ENCODE data around the gene LGALS1. TPM values are rescaled to one million over a fixed set of nuclear protein-coding genes. Genes with fewer than 3 reads are reported as not detected.
A peak's percentile ranks its signal among the peaks of the same experiment; 100 is the strongest.

LGALS1 gene
- total RNA-seq, 3 donors from 2014 or later = 621 to 2,412 (median 641) TPM

DNA sequence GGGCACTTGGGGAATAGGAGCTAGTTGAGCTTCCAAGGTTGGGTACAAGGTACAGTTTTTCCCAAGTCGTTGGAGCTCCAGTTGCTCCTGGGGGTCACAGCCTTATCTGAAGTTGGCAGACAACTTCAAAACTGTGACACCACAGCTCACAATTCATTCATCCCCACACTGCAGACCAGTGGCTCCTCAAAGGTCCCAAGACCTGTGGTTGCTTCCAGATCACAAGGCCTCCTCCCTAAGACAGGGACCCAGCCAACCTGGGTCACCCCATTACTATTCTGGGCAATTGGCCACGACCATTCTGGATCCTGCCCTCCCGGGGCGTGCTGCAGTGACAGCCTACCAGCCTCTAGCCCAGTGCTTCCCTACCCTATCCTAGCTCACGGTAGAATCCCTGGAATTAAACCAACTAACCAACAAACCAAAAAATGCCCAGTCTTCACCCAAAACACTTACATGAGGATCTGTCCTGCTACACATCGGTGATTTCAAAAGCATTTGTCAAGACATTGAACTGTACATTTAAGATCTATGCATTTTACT lies 17.8 kb upstream of the LGALS1 start:
- Histone ChIP-seq H3K27me3 (no peaks in the 10 kb centered on the region), H3K4me1 (peaks cover 4 to 17% of the 10 kb centered on the region in 2 donors), H3K9me3 (no peaks in the 10 kb centered on the region), H3K36me3 (no peaks in the 10 kb centered on the region), H3K27ac (peak overlapping the region; percentile 76 to 79), H3K4me3 (peak overlapping the region; percentile 46 to 97 (median 71))
- TF ChIP-seq POLR2A (IDR thresholded peaks at IDR 0.05) = no peak
- no peak for TF ChIP-seq POLR2AphosphoS5 (IDR thresholded peaks at IDR 0.05)
- TF ChIP-seq, protein P1, sequence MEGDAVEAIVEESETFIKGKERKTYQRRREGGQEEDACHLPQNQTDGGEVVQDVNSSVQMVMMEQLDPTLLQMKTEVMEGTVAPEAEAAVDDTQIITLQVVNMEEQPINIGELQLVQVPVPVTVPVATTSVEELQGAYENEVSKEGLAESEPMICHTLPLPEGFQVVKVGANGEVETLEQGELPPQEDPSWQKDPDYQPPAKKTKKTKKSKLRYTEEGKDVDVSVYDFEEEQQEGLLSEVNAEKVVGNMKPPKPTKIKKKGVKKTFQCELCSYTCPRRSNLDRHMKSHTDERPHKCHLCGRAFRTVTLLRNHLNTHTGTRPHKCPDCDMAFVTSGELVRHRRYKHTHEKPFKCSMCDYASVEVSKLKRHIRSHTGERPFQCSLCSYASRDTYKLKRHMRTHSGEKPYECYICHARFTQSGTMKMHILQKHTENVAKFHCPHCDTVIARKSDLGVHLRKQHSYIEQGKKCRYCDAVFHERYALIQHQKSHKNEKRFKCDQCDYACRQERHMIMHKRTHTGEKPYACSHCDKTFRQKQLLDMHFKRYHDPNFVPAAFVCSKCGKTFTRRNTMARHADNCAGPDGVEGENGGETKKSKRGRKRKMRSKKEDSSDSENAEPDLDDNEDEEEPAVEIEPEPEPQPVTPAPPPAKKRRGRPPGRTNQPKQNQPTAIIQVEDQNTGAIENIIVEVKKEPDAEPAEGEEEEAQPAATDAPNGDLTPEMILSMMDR (IDR thresholded peaks at IDR 0.05) = no peak
- intact Hi-C loops (cut with DNase I; ENCODE audit: low total_unique reads) = loop anchor here (10.0 kb wide), 1 partner anchor 137 kb away; no protein-coding TSS in a partner anchor
- DNase-seq (ENCODE audit: low spot score in 2 of 2) = no peak

DNA sequence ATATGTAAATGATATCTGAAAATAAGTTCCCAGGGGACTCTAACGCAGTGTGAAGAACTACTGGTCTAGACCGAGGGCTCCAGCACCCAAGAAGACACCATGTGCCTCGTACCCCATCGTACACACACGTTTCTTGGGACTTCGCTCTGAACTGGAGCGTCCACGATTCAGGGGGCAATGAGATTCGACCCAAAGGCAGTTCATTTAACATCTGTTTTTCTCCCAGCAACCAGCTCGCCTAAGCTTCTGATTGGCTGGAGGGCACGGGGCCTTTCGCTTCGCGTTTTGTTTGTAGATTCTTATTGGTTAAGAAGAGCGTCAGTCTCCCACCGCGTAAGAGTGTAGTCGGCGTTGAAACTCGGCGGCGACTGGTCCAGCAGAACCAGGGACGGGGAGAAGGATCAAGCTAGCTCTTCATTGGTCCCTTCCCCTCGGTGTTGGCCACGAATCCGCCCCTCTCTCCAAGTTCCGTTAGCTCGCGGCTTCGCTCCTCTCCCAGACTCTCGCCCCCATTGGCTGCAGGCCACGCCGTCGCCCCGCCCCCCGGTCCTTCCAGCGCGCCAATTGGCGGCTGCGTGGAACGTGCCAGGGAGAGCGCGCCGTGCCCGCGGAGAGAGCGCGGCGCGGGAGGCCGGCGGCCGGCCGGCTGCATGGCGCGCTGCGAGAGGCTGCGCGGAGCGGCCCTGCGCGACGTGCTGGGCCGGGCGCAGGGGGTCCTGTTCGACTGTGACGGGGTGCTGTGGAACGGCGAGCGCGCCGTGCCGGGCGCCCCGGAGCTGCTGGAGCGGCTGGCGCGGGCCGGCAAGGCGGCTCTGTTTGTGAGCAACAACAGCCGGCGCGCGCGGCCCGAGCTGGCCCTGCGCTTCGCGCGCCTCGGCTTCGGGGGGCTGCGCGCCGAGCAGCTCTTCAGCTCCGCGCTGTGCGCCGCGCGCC lies 17.0 kb upstream of the LGALS1 start, which contains the start of gene PDXP:
Gene PDXP (plus strand): TSS at position 591 of the 933 bp plus-strand sequence. CDS start 60 bp downstream, at position 651.
- intact Hi-C loops (cut with DNase I; ENCODE audit: low total_unique reads) = loop anchor here (10.0 kb wide), 1 partner anchor 136 kb away; no protein-coding TSS in a partner anchor
- TF ChIP-seq POLR2AphosphoS5 (IDR thresholded peaks at IDR 0.05) (peak; percentile 29 to 49 (median 40)), POLR2A (IDR thresholded peaks at IDR 0.05) (no peak)
- TF ChIP-seq, protein P1 (IDR thresholded peaks at IDR 0.05) = no peak
- Histone ChIP-seq H3K9me3 (no peaks in the 10 kb centered on the region), H3K27me3 (no peaks in the 10 kb centered on the region), H3K36me3 (no peaks in the 10 kb centered on the region), H3K4me3 (peak within 1 kb of the TSS; percentile 46 to 97 (median 71)), H3K27ac (peak within 1 kb of the TSS; percentile 76 to 79), H3K4me1 (peaks cover 4 to 17% of the 10 kb centered on the region in 2 donors)
- DNase-seq (ENCODE audit: low spot score in 2 of 2) = peak; percentile 99

DNA sequence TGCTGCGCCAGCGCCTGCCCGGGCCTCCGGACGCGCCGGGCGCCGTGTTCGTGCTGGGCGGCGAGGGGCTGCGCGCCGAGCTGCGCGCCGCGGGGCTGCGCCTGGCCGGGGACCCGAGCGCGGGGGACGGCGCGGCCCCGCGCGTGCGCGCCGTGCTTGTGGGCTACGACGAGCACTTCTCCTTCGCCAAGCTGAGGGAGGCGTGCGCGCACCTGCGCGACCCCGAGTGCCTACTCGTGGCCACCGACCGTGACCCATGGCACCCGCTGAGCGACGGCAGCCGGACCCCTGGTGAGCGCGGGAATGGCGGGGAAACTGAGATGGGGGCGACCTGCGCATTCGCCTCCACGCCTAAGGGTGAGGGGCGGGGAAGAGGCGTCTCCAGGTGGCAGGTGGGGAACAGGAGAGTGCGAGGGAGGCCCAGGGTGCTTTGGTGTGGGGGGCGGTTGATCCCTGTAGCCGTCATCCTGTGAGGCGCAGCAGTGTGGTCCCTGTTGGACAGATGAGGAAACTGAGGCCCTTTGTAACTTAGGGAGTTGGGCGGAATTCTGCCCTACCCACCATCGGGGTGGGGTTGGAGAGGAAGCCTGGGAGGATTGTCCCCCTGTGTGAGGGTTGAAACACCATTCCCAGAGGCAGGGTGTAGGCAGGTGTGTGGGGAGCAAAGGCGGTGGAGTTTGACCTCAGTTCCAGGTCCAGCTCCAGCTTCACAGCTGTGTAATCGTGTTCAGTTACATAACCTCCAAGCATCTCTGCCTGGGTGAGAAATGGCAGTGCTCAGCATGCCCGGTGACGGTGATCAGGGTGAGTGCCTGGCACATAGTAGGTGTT lies 16.2 kb upstream of the LGALS1 start:
- peak overlapping the region; percentile 46 to 97 (median 71) for H3K4me3 ChIP-seq
- peak overlapping the region; percentile 40 to 76 for H3K27ac ChIP-seq
- no peaks in the 10 kb centered on the region for H3K27me3 ChIP-seq
- no peaks in the 10 kb centered on the region for H3K36me3 ChIP-seq
- DNase-seq (ENCODE audit: low spot score in 2 of 2) = no peak
- peaks cover 4 to 17% of the 10 kb centered on the region in 2 donors for H3K4me1 ChIP-seq
- intact Hi-C loops (cut with DNase I; ENCODE audit: low total_unique reads) = loop anchor here (10.0 kb wide), 1 partner anchor 136 kb away; no protein-coding TSS in a partner anchor
- no peaks in the 10 kb centered on the region for H3K9me3 ChIP-seq
- TF ChIP-seq POLR2A (IDR thresholded peaks at IDR 0.05) = no peak
- no peak for TF ChIP-seq POLR2AphosphoS5 (IDR thresholded peaks at IDR 0.05)
- TF ChIP-seq, protein P1 (IDR thresholded peaks at IDR 0.05) = no peak

DNA sequence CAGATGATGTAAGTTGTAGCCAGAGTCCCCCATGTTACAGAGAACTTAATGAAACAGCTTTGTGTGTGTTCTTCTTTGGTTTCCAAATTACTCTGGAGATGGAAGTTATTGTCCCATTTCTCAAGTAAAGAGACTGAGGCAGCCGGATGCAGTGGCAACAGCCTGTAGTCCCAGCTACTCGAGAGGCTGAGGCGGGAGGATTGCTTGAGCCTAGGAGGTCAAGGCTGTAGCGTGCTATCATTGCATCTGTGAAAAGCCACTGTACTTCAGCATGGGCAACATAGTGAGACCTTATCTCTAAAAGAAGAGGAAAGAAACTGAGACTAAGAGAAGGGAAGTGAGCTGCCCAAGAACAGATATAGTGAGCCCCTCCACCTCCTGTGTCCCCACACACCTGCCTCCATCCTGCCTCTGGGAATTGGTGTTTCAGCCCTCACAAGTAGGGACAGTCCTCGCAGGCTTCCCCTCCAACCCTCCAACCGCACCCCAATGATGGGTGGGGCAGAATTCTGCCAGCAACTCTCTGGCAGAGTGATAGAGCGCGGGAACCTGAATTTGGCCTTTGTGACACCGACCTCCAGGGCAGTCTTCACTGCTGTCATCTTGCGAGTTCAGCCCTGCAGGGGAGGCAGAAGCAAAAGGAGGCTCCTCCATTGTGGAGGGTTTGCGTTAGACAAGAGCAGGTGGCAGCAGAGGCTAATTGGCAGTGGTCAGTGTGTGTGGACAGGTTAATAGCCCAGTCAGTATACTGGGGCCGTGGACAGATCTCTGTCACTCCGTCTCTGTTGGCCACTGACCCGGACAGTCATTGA lies 15.3 kb upstream of the LGALS1 start:
- peak overlapping the region in 2 of 3 donors; percentile 71 to 97 for H3K4me3 ChIP-seq

More for the DNA sequence above, 15.3 kb upstream of the LGALS1 start:
- H3K9me3 ChIP-seq = no peaks in the 10 kb centered on the region
- intact Hi-C loops (cut with DNase I; ENCODE audit: low total_unique reads) = loop anchor here (10.0 kb wide), 1 partner anchor 135 kb away; no protein-coding TSS in a partner anchor
- peak overlapping the region; percentile 7 to 63 for H3K27ac ChIP-seq
- TF ChIP-seq POLR2AphosphoS5 (IDR thresholded peaks at IDR 0.05) (no peak), POLR2A (IDR thresholded peaks at IDR 0.05) (no peak)
- TF ChIP-seq, protein P1 (IDR thresholded peaks at IDR 0.05) = no peak
- peaks cover 4 to 17% of the 10 kb centered on the region in 2 donors for H3K4me1 ChIP-seq
- no peaks in the 10 kb centered on the region for H3K27me3 ChIP-seq
- no peak for DNase-seq (ENCODE audit: low spot score in 2 of 2)
- H3K36me3 ChIP-seq = no peaks in the 10 kb centered on the region

Measured in breast epithelium (tissue), 4 donors.